Measurements from ENCODE around the gene DIS3.
"Not testable (repeated sequence)": the region's sequence is repeated elsewhere in the genome, so short reads cannot be mapped to it uniquely, and the experiment has no call there.

The DIS3 gene

GRCh38 chr13:72781451-72782439, at the start of gene DIS3, which contains the start of gene PIBF1:
DIS3 (minus strand) TSS chr13:72781900; CDS start chr13:72781832, 68 bp downstream.
PIBF1 (plus strand) TSS chr13:72782133; CDS start chr13:72783470, 1,337 bp downstream.
- peak; percentile 98 for DNase-seq (ENCODE audit: low read depth)

- no peak for DNase-seq (ENCODE audit: low read depth)
Observed at GRCh38 chr13:72823724-72824123, 42.0 kb upstream of the DIS3 start.

- DNase-seq (ENCODE audit: low read depth), result no peak
Observed at GRCh38 chr13:72823081-72823480, 41.4 kb upstream of the DIS3 start.

GRCh38 chr13:72820898-72821279, 39.2 kb upstream of the DIS3 start:
- DNase-seq (ENCODE audit: low read depth), result no peak

GRCh38 chr13:72820156-72820897, 38.6 kb upstream of the DIS3 start:
- DNase-seq (ENCODE audit: low read depth), result no peak

- DNase-seq (ENCODE audit: low read depth), result no peak
Observed at GRCh38 chr13:72808917-72809500, 27.3 kb upstream of the DIS3 start.

- not testable (repeated sequence) for DNase-seq (ENCODE audit: low read depth)
Observed at GRCh38 chr13:72806514-72806913, 24.8 kb upstream of the DIS3 start.

- DNase-seq (ENCODE audit: low read depth), result peak; percentile 12
Observed at GRCh38 chr13:72805676-72806346, 24.1 kb upstream of the DIS3 start.

GRCh38 chr13:72804301-72804700, 22.6 kb upstream of the DIS3 start:
- no peak for DNase-seq (ENCODE audit: low read depth)

GRCh38 chr13:72798817-72799216, 17.1 kb upstream of the DIS3 start:
- no peak for DNase-seq (ENCODE audit: low read depth)

GRCh38 chr13:72792640-72793039, 10.9 kb upstream of the DIS3 start:
- DNase-seq (ENCODE audit: low read depth), result no peak

GRCh38 chr13:72788831-72789230, 7.1 kb upstream of the DIS3 start:
- DNase-seq (ENCODE audit: low read depth), result no peak

GRCh38 chr13:72784679-72785078, 3.0 kb upstream of the DIS3 start:
- not testable (repeated sequence) for DNase-seq (ENCODE audit: low read depth)

GRCh38 chr13:72782717-72783116, 1.0 kb upstream of the DIS3 start:
- DNase-seq (ENCODE audit: low read depth), result peak; percentile 31

- peak; percentile 49 for DNase-seq (ENCODE audit: low read depth)
Observed at GRCh38 chr13:72774019-72774418, 7.7 kb downstream of the DIS3 start.

GRCh38 chr13:72763411-72763810, 18.3 kb downstream of the DIS3 start:
- peak; percentile 45 for DNase-seq (ENCODE audit: low read depth)

GRCh38 chr13:72760189-72760588, 21.5 kb downstream of the DIS3 start:
- no peak for DNase-seq (ENCODE audit: low read depth)

GRCh38 chr13:72757792-72758535, 23.7 kb downstream of the DIS3 start:
- no peak for DNase-seq (ENCODE audit: low read depth)

- no peak for DNase-seq (ENCODE audit: low read depth)
Observed at GRCh38 chr13:72754111-72754510, 27.6 kb downstream of the DIS3 start.

- no peak for DNase-seq (ENCODE audit: low read depth)
Observed at GRCh38 chr13:72751220-72751619, 30.5 kb downstream of the DIS3 start.

- DNase-seq (ENCODE audit: low read depth), result no peak
Observed at GRCh38 chr13:72745260-72745659, 36.4 kb downstream of the DIS3 start.
